Stimulated activated CD4-positive, alpha-beta T cell treated with anti-CD3 and anti-CD28 coated beads, Interleukin-2, amount 100 ng/mL, for 48 hours (primary cell): ENCODE results near the gene TTC38.
A peak's percentile ranks its signal among the peaks of the same experiment; 100 is the strongest.
"Not testable (repeated sequence)": the region's sequence is repeated elsewhere in the genome, so short reads cannot be mapped to it uniquely, and the experiment has no call there.

Experiments used
- DNase-seq, 2 donors: peaks; one replicate each; pipeline ENCODE4 v3.0.0-alpha.2; 2020

Gene TTC38

GRCh38 chr22:46247443-46247975, 20.3 kb upstream of the TTC38 start:
- no peak for DNase-seq

GRCh38 chr22:46250035-46250782, 17.6 kb upstream of the TTC38 start, which contains the start of gene CDPF1:
Gene CDPF1 (minus strand): TSS chr22:46250293. CDS start chr22:46248284, 2,009 bp downstream.
- DNase-seq, result peak; percentile 85 to 90

- no peak for DNase-seq
These were observed 17.1 kb upstream of the TTC38 start for GRCh38 chr22:46250783-46251125.

- no peak for DNase-seq
These were observed 16.5 kb upstream of the TTC38 start for GRCh38 chr22:46251266-46251665.

- no peak for DNase-seq
These were observed 15.9 kb upstream of the TTC38 start for GRCh38 chr22:46251816-46252380.

GRCh38 chr22:46256358-46256958, 11.3 kb upstream of the TTC38 start:
- DNase-seq, result no peak

- no peak for DNase-seq
These were observed 8.4 kb upstream of the TTC38 start for GRCh38 chr22:46259374-46259773.

- DNase-seq, result no peak
These were observed 7.8 kb upstream of the TTC38 start for GRCh38 chr22:46260038-46260437.

- peak in 1 of 2 donors; percentile 17 for DNase-seq
These were observed 5.2 kb upstream of the TTC38 start for GRCh38 chr22:46262449-46263215.

- no peak for DNase-seq
These were observed 4.6 kb upstream of the TTC38 start, which contains the start of gene PKDREJ for GRCh38 chr22:46263216-46263590. Gene PKDREJ (minus strand): TSS chr22:46263343. CDS start chr22:46263322, 21 bp downstream.

- not testable (repeated sequence) for DNase-seq
These were observed 3.3 kb upstream of the TTC38 start for GRCh38 chr22:46264520-46264919.

- DNase-seq, result not testable (repeated sequence)
These were observed 2.2 kb upstream of the TTC38 start for GRCh38 chr22:46265627-46266026.

- no peak for DNase-seq
These were observed 1.8 kb downstream of the TTC38 start for GRCh38 chr22:46269564-46269963.

GRCh38 chr22:46272196-46272595, 4.4 kb downstream of the TTC38 start:
- no peak for DNase-seq

GRCh38 chr22:46272762-46273431, 5.1 kb downstream of the TTC38 start:
- DNase-seq, result no peak

GRCh38 chr22:46273432-46274148, 5.8 kb downstream of the TTC38 start:
- no peak for DNase-seq

GRCh38 chr22:46274381-46274780, 6.6 kb downstream of the TTC38 start:
- no peak for DNase-seq

- no peak for DNase-seq
These were observed 7.8 kb downstream of the TTC38 start for GRCh38 chr22:46275455-46276122.

GRCh38 chr22:46276563-46276962, 8.8 kb downstream of the TTC38 start:
- DNase-seq, result no peak

- DNase-seq, result no peak
These were observed 11.1 kb downstream of the TTC38 start for GRCh38 chr22:46278656-46279645.
